GM12878 (cell line): Measurements from ENCODE around the gene CAVIN2. TPM values are rescaled to one million over a fixed set of nuclear protein-coding genes. Genes with fewer than 3 reads are reported as not detected.
"Not testable (repeated sequence)": the region's sequence is repeated elsewhere in the genome, so short reads cannot be mapped to it uniquely, and the experiment has no call there.

ENCODE experiments used
- ATAC-seq: fragments of 200-7000 bp; cut with Tn5 transposase; 3 replicates; pipeline ENCODE4 v1.9.1; 2020; ENCODE audit warnings: mild to moderate bottlenecking, moderate library complexity
- BruUV-seq: library from RNA; stranded (reverse); fragments of 400-500 nt; replicated peaks from 2 replicates; lab custom pipeline; 2021; lab: Mats Ljungman, UMichigan
- CTCF ChIA-PET: fragments of 300-600 bp; sonication (Branson Sonifier 250); formaldehyde crosslinking; extraction: SDS; loops from one replicate; lab custom pipeline; 2021; ENCODE audit warnings: inconsistent platforms; lab: Yijun Ruan, JAX
- POLR2A ChIA-PET: fragments of 350-600 bp; formaldehyde crosslinking; extraction: SDS; loops from one replicate; lab custom pipeline; 2021; ENCODE audit warnings: inconsistent platforms; lab: Charles Lee
- RAD21 ChIA-PET: fragments of 300-600 bp; sonication (Branson Sonifier 250); formaldehyde crosslinking; loops from one replicate; lab custom pipeline; 2023; ENCODE audit warnings: antibody characterized with exemption; ENCODE audit not compliant: unreplicated experiment; lab: Charles Lee
- SMC1A ChIA-PET: fragments of 300-600 bp; sonication (Branson Sonifier 250); formaldehyde crosslinking; loops from one replicate; lab custom pipeline; 2023; ENCODE audit not compliant: unreplicated experiment, uncharacterized antibody; lab: Charles Lee
- DNase-seq: peaks from one replicate; pipeline ENCODE4 v3.0.0-alpha.2; 2011; ENCODE audit warnings: low read depth, low spot score
- FAIRE-seq: peaks from 3 replicates; lab custom pipeline; 2011; peaks lifted over from hg19 to GRCh38; lab: Jason Lieb, UNC
- H2AFZ ChIP-seq: 2 replicates; pipeline ENCODE4 v1.6.0; 2011; ENCODE audit warnings: low read depth, low read length, control low read depth; ENCODE audit not compliant: control insufficient read depth
- H3K27ac ChIP-seq: 2 replicates; pipeline ENCODE4 v1.5.1; 2011; ENCODE audit warnings: control low read depth; ENCODE audit not compliant: control insufficient read depth, insufficient read depth
- H3K27me3 ChIP-seq, 2 experiments: replicated peaks in 1 of 2; 2 replicates each; pipeline versions ENCODE4 v1.6.0 to v1.6.1; 2011; ENCODE audit warnings: low read length in 1 of 2; ENCODE audit not compliant: control insufficient read depth in 2 of 2, insufficient read depth in 2 of 2
- H3K36me3 ChIP-seq, 2 experiments: 2 replicates each; pipeline ENCODE4 v1.5.1; 2011; ENCODE audit warnings: low read length in 1 of 2; ENCODE audit not compliant: control insufficient read depth in 2 of 2, insufficient read depth in 2 of 2
- H3K4me1 ChIP-seq: 2 replicates; pipeline ENCODE4 v1.6.1; 2011; ENCODE audit warnings: mild to moderate bottlenecking, low read length, moderate library complexity, mixed read lengths; ENCODE audit not compliant: control insufficient read depth, insufficient read depth
- H3K4me2 ChIP-seq: 2 replicates; pipeline ENCODE4 v1.6.0; 2011; ENCODE audit warnings: control low read depth; ENCODE audit not compliant: control insufficient read depth, insufficient read depth
- H3K4me3 ChIP-seq: fragments of 200-600 bp; sonication (generic); 2 replicates; pipeline ENCODE4 v1.5.1; 2016
- H3K79me2 ChIP-seq: 2 replicates; pipeline ENCODE4 v1.6.0; 2011; ENCODE audit warnings: low read length; ENCODE audit not compliant: control insufficient read depth, insufficient read depth
- H3K9ac ChIP-seq: 2 replicates; pipeline ENCODE4 v1.8.0; 2011; ENCODE audit warnings: low read length, control low read depth, mixed read lengths; ENCODE audit not compliant: control insufficient read depth, insufficient read depth
- H3K9me3 ChIP-seq: replicated peaks from 3 replicates; pipeline ENCODE4 v1.5.1; 2011; ENCODE audit warnings: mild to moderate bottlenecking, low read length; ENCODE audit not compliant: control insufficient read depth, insufficient read depth
- H4K20me1 ChIP-seq: 2 replicates; pipeline ENCODE4 v1.6.0; 2011; ENCODE audit not compliant: control insufficient read depth, insufficient read depth
- BACH1 ChIP-seq: fragments of 450-650 bp; IDR thresholded peaks from 2 replicates; pipeline ENCODE4 v1.6.1; 2017; ENCODE audit warnings: mild to moderate bottlenecking, borderline replicate concordance
- RAD21 ChIP-seq: IDR thresholded peaks from 2 replicates; pipeline ENCODE4 v1.6.1; 2011; ENCODE audit warnings: mild to moderate bottlenecking, low read depth, low read length, moderate library complexity; ENCODE audit not compliant: insufficient read depth
- STAT3 ChIP-seq: IDR thresholded peaks from 2 replicates; pipeline ENCODE4 v1.6.1; 2011; ENCODE audit warnings: low read depth, low read length, improper control_type of control experiment
- TBL1XR1 ChIP-seq: IDR thresholded peaks from 2 replicates; pipeline ENCODE4 v1.6.1; 2012; ENCODE audit warnings: low read depth, low read length, improper control_type of control experiment
- TCF12 ChIP-seq: IDR thresholded peaks from 2 replicates; pipeline ENCODE4 v1.6.1; 2011; ENCODE audit warnings: low read depth, mild to moderate bottlenecking, low read length
- WGBS: methylation state at CpG from one replicate; pipeline ENCODE4 v1.1.6; 2016; ENCODE audit warnings: low lambda C conversion rate; ENCODE audit not compliant: insufficient replicate concordance, insufficient coverage; ENCODE audit errors: missing lambda C conversion rate; 5-methylcytosine and 5-hydroxymethylcytosine counted together
- in situ Hi-C: fragments of 300-500 bp; cut with MboI; formaldehyde crosslinking; loops from 9 replicates; pipeline ENCODE4 v1.14.3; 2018; ENCODE audit warnings: mixed read lengths
- intact Hi-C: fragments of 100-400 bp; cut with micrococcal nuclease; formaldehyde crosslinking; loops from one replicate; pipeline ENCODE4 v1.14.2; 2022; ENCODE audit not compliant: unreplicated experiment
- polyA plus RNA-seq, 11 experiments: library from polyadenylated mRNA; depleted of rRNA in 4 of 11; unstranded in 6 of 11; stranded (reverse) in 5 of 11; fragments of >200 nt; fragmentation: Nextera tagmentation in 4 of 11; fragmentation: Illumina TruSeq in 1 of 11; extraction: Ambion mirVana in 4 of 11; extraction: Trizol in 1 of 11; gene quantifications; 1 replicate in 1 of 11; 2 replicates in 10 of 11; pipeline versions ENCODE4 v1.2.1 to v1.2.3, GENCODE V29; 2011 to 2016; ENCODE audit warnings: inconsistent platforms in 2 of 11, missing spikeins in 2 of 11, low read depth in 1 of 11
- total RNA-seq, 4 experiments: library from RNA; depleted of rRNA in 3 of 4; stranded (reverse); fragments of >200 nt in 3 of 4; fragmentation: Illumina TruSeq in 1 of 4; extraction: Trizol in 1 of 4; gene quantifications; 2 replicates each; pipeline versions ENCODE4 v1.2.1 to v1.2.3, GENCODE V29; 2013 to 2021
- TF ChIP-seq, protein P1 (sequence below): fragments of 450-650 bp; IDR thresholded peaks from 2 replicates; pipeline ENCODE4 v1.6.1; 2017; ENCODE audit warnings: antibody characterized with exemption, mild to moderate bottlenecking, moderate library complexity
- TF ChIP-seq, protein P2 (sequence below): IDR thresholded peaks from 2 replicates; pipeline ENCODE4 v1.6.1; 2011; ENCODE audit warnings: mild to moderate bottlenecking, low read depth, low read length, moderate library complexity; ENCODE audit not compliant: insufficient replicate concordance
- TF ChIP-seq, protein P3 (sequence below): fragments of 450-650 bp; IDR thresholded peaks from 2 replicates; pipeline ENCODE4 v1.6.1; 2016; ENCODE audit warnings: mild to moderate bottlenecking, moderate library complexity, borderline replicate concordance

Gene CAVIN2
- total and polyA plus RNA-seq, 10 of the 15 experiments (the other 5 are each of a cell fraction or from before 2014, with no cell fraction given) = not detected

DNA sequence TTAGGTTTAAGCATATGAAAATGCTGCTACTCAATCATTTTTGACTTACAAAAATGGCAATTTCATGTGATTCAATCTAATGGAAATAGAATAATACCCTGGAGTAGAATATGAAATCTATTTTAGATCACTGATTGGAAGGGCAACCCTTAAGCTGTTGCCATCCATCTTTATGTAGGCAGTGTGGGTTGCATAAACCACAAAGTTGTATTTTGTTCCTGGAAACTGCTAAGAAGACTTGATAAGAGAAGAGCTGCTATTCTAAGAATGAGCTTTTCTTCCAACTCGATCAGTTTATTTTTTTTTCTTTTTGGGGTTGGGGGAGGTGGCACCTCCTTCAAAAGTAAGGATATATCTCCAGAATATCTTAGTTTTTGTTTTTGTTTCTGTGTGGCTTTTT is 60.2 kb downstream of the CAVIN2 start (continued):
- TF ChIP-seq, protein P1, sequence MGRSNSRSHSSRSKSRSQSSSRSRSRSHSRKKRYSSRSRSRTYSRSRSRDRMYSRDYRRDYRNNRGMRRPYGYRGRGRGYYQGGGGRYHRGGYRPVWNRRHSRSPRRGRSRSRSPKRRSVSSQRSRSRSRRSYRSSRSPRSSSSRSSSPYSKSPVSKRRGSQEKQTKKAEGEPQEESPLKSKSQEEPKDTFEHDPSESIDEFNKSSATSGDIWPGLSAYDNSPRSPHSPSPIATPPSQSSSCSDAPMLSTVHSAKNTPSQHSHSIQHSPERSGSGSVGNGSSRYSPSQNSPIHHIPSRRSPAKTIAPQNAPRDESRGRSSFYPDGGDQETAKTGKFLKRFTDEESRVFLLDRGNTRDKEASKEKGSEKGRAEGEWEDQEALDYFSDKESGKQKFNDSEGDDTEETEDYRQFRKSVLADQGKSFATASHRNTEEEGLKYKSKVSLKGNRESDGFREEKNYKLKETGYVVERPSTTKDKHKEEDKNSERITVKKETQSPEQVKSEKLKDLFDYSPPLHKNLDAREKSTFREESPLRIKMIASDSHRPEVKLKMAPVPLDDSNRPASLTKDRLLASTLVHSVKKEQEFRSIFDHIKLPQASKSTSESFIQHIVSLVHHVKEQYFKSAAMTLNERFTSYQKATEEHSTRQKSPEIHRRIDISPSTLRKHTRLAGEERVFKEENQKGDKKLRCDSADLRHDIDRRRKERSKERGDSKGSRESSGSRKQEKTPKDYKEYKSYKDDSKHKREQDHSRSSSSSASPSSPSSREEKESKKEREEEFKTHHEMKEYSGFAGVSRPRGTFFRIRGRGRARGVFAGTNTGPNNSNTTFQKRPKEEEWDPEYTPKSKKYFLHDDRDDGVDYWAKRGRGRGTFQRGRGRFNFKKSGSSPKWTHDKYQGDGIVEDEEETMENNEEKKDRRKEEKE = no peak
- no peak for TF ChIP-seq RAD21
- TF ChIP-seq, protein P2, sequence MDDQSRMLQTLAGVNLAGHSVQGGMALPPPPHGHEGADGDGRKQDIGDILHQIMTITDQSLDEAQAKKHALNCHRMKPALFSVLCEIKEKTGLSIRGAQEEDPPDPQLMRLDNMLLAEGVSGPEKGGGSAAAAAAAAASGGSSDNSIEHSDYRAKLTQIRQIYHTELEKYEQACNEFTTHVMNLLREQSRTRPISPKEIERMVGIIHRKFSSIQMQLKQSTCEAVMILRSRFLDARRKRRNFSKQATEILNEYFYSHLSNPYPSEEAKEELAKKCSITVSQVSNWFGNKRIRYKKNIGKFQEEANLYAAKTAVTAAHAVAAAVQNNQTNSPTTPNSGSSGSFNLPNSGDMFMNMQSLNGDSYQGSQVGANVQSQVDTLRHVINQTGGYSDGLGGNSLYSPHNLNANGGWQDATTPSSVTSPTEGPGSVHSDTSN = no peak
- TF ChIP-seq TCF12 = no peak
- TF ChIP-seq, protein P3, sequence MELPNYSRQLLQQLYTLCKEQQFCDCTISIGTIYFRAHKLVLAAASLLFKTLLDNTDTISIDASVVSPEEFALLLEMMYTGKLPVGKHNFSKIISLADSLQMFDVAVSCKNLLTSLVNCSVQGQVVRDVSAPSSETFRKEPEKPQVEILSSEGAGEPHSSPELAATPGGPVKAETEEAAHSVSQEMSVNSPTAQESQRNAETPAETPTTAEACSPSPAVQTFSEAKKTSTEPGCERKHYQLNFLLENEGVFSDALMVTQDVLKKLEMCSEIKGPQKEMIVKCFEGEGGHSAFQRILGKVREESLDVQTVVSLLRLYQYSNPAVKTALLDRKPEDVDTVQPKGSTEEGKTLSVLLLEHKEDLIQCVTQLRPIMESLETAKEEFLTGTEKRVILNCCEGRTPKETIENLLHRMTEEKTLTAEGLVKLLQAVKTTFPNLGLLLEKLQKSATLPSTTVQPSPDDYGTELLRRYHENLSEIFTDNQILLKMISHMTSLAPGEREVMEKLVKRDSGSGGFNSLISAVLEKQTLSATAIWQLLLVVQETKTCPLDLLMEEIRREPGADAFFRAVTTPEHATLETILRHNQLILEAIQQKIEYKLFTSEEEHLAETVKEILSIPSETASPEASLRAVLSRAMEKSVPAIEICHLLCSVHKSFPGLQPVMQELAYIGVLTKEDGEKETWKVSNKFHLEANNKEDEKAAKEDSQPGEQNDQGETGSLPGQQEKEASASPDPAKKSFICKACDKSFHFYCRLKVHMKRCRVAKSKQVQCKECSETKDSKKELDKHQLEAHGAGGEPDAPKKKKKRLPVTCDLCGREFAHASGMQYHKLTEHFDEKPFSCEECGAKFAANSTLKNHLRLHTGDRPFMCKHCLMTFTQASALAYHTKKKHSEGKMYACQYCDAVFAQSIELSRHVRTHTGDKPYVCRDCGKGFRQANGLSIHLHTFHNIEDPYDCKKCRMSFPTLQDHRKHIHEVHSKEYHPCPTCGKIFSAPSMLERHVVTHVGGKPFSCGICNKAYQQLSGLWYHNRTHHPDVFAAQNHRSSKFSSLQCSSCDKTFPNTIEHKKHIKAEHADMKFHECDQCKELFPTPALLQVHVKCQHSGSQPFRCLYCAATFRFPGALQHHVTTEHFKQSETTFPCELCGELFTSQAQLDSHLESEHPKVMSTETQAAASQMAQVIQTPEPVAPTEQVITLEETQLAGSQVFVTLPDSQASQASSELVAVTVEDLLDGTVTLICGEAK = no peak
- no peak for TF ChIP-seq STAT3
- TF ChIP-seq TBL1XR1 = no peak
- no peak for TF ChIP-seq BACH1

DNA sequence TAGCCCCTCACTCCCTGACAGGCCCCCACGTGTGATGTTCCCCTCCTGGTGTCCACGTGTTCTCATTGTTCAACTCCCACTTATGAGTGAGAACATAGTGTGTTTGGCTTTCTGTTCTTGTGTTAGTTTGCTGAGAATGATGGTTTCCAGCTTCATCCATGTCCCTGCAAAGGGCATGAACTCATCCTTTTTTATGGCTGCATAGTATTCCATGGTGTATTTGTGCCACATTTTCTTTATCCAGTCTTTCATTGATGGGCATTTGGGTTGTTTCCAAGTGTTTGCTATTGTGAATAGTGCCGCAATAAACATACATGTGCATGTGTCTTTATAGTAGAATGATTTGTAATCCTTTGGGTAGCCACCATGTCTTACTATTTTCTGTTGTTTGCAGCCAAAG is 61.2 kb downstream of the CAVIN2 start:
- H3K4me1 ChIP-seq, intact Hi-C loops, DNase-seq, RAD21 ChIA-PET, H3K4me2 ChIP-seq, CTCF ChIA-PET, H2AFZ ChIP-seq, H3K27me3 ChIP-seq, H3K36me3 ChIP-seq, H4K20me1 ChIP-seq, ATAC-seq, FAIRE-seq, H3K27ac ChIP-seq, H3K9ac ChIP-seq, SMC1A ChIA-PET, H3K4me3 ChIP-seq, POLR2A ChIA-PET, in situ Hi-C loops, BruUV-seq, H3K79me2 ChIP-seq, H3K9me3 ChIP-seq: not testable (repeated sequence)
- 31% methylated on average over 3 of the region's 3 CpGs for WGBS
